Activated CD4-positive, alpha-beta T cell treated with anti-CD3 and anti-CD28 coated beads, Interleukin-2, amount 50 U/mL, for 16 hours (primary cell): ENCODE results near the gene SELENOO.

Source experiments
- DNase-seq: peaks from one replicate; pipeline ENCODE4 v3.0.0-alpha.2; 2020

The SELENOO gene

GRCh38 chr22:50185375-50186087 lies 15.3 kb upstream of the SELENOO start, which contains the start of gene TRABD:
TSS of gene TRABD (plus strand) at chr22:50185913. CDS start at chr22:50193061, 7,148 bp downstream.
- peak; percentile 91 for DNase-seq

- DNase-seq = no peak
Measured at GRCh38 chr22:50186181-50186714, 14.6 kb upstream of the SELENOO start.

- no peak for DNase-seq
Measured at GRCh38 chr22:50186761-50187523, 13.9 kb upstream of the SELENOO start.

- DNase-seq = no peak
Measured at GRCh38 chr22:50188356-50188755, 12.5 kb upstream of the SELENOO start.

- DNase-seq = no peak
Measured at GRCh38 chr22:50189184-50189848, 11.5 kb upstream of the SELENOO start.

GRCh38 chr22:50189849-50190181 lies 11.0 kb upstream of the SELENOO start:
- peak; percentile 37 for DNase-seq

GRCh38 chr22:50190182-50190940 lies 10.4 kb upstream of the SELENOO start:
- peak; percentile 86 for DNase-seq

GRCh38 chr22:50190941-50191741 lies 9.7 kb upstream of the SELENOO start:
- DNase-seq = peak; percentile 80

GRCh38 chr22:50192436-50193204 lies 8.2 kb upstream of the SELENOO start:
- no peak for DNase-seq

GRCh38 chr22:50193621-50194020 lies 7.2 kb upstream of the SELENOO start:
- no peak for DNase-seq

- DNase-seq = no peak
Measured at GRCh38 chr22:50194037-50194805, 6.6 kb upstream of the SELENOO start.

- no peak for DNase-seq
Measured at GRCh38 chr22:50196256-50196655, 4.6 kb upstream of the SELENOO start.

GRCh38 chr22:50197000-50197800 lies 3.6 kb upstream of the SELENOO start:
- DNase-seq = no peak

- DNase-seq = no peak
Measured at GRCh38 chr22:50197856-50198623, 2.8 kb upstream of the SELENOO start.

GRCh38 chr22:50198624-50199017 lies 2.2 kb upstream of the SELENOO start:
- no peak for DNase-seq

- DNase-seq = no peak
Measured at GRCh38 chr22:50199251-50199721, 1.5 kb upstream of the SELENOO start.

- no peak for DNase-seq
Measured at GRCh38 chr22:50199829-50200460, 866 bp upstream of the SELENOO start.
